ENCODE measurements around the gene GUCY1A2. TPM values are rescaled to one million over a fixed set of nuclear protein-coding genes. Genes with fewer than 3 reads are reported as not detected.

GUCY1A2 gene
- total and polyA plus RNA-seq, 12 donors: 0.68 to 18.5 (median 8.1) TPM

DNA sequence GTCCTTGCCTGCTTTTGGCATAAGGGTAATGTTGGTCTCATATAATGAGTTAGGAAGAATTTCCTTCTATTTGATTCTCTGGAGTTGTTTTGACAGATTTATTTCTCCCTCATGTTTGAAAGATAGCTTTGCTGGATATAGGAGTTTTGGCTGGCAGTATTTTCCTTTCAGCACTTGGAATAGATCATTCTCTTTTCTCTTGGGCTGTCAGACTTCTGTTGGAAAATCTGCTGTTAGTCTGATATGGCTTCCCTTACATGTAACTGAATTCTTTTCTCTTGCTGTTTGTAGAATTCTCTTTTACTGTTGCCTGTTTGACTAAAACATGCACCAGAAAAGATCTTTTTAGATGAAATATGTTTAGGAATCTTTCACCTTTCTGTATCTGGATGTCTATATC, 165.5 kb downstream of the GUCY1A2 start:
- intact Hi-C loops (cut with DNase I): no loop called here
- DNase-seq: no peak
- peaks cover 0 to 23% (median 5%) of the 10 kb centered on the region in 11 donors for H3K9me3 ChIP-seq
- H3K4me1 ChIP-seq: no peaks in the 10 kb centered on the region
- H3K4me3 ChIP-seq: no peak overlapping the region
- no peaks in the 10 kb centered on the region for H3K27me3 ChIP-seq
- no peak for ATAC-seq
- H3K36me3 ChIP-seq: no peaks in the 10 kb centered on the region
- TF ChIP-seq, protein P1, sequence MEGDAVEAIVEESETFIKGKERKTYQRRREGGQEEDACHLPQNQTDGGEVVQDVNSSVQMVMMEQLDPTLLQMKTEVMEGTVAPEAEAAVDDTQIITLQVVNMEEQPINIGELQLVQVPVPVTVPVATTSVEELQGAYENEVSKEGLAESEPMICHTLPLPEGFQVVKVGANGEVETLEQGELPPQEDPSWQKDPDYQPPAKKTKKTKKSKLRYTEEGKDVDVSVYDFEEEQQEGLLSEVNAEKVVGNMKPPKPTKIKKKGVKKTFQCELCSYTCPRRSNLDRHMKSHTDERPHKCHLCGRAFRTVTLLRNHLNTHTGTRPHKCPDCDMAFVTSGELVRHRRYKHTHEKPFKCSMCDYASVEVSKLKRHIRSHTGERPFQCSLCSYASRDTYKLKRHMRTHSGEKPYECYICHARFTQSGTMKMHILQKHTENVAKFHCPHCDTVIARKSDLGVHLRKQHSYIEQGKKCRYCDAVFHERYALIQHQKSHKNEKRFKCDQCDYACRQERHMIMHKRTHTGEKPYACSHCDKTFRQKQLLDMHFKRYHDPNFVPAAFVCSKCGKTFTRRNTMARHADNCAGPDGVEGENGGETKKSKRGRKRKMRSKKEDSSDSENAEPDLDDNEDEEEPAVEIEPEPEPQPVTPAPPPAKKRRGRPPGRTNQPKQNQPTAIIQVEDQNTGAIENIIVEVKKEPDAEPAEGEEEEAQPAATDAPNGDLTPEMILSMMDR (IDR thresholded peaks at IDR 0.05): no peak
- no peak overlapping the region for H3K27ac ChIP-seq

DNA sequence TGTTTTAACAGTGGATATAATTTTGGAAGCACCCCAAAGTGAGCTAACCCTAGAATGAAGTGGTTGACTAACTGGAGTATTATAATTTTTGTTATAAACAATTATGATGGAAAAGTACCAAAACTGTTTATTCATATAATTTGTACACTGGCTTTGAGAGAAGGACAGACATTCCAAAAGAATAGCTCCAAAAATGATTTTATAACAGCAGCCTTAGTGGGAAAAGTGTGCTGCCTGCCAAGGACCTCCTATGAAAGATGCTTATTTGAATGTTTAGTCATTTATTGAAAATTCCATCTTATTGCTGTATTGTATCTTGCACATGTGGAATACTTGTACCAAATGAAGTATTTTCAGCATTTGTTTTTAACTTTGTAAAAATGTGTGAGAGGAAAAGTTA, 169.8 kb downstream of the GUCY1A2 start:
- Histone ChIP-seq H3K27ac (no peak overlapping the region), H3K4me1 (no peaks in the 10 kb centered on the region), H3K9me3 (peaks cover 0 to 25% (median 5%) of the 10 kb centered on the region in 11 donors), H3K27me3 (no peaks in the 10 kb centered on the region), H3K4me3 (no peak overlapping the region), H3K36me3 (no peaks in the 10 kb centered on the region)
- ATAC-seq (no peak), DNase-seq (no peak)
- intact Hi-C loops (cut with DNase I): no loop called here
- TF ChIP-seq, protein P1 (IDR thresholded peaks at IDR 0.05): no peak

DNA sequence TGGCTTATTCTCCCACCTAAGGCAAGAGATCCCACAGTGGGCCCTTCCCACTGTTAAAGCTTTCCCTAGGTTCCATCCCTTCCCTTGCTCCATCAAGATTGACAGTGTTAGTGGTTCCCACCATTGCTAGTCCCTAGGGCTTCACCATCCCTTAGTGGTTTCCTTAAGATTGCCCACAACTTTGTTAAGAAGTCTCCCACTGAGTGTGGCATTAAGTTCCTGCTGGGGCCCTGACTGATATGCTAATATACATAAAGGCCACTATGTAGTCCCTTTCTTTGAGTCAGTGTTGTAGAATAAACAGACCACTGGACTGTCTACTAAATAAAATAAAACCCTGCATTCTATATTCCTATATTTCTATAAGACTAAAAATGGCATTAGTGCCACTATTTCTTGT, 176.1 kb downstream of the GUCY1A2 start:
- intact Hi-C loops (cut with DNase I): no loop called here
- Histone ChIP-seq H3K9me3 (peaks cover 0 to 12% (median 0%) of the 10 kb centered on the region in 11 donors), H3K27ac (no peak overlapping the region), H3K36me3 (no peaks in the 10 kb centered on the region), H3K4me1 (no peaks in the 10 kb centered on the region), H3K4me3 (no peak overlapping the region), H3K27me3 (no peaks in the 10 kb centered on the region)
- no peak for ATAC-seq
- DNase-seq: no peak
- TF ChIP-seq, protein P1 (IDR thresholded peaks at IDR 0.05): no peak

DNA sequence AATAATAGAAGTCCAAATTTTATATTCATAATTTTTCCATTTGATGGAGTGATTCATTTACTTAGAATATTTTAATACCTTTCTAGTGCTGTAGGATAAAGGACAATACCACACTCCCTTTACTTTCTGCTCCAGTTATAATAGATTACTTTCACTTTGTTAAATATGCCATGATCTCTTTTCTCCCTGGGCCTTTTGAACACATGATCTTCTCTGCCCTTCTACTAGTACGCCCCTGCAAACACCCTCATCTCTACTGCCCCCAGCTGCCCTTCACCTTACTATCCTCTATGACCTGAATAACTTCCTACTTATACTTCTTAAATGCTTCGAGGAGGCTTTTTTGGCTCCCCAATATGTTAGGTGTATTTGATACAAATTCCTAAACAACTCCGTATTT, 177.3 kb downstream of the GUCY1A2 start:
- no peaks in the 10 kb centered on the region for H3K4me1 ChIP-seq
- intact Hi-C loops (cut with DNase I): no loop called here
- ATAC-seq (no peak), DNase-seq (no peak)
- no peaks in the 10 kb centered on the region for H3K27me3 ChIP-seq
- TF ChIP-seq, protein P1 (IDR thresholded peaks at IDR 0.05): no peak
- H3K9me3 ChIP-seq: peaks cover 0 to 4% (median 0%) of the 10 kb centered on the region in 11 donors
- 64 to 82% methylated on average over 3 of the region's 3 CpGs for WGBS, 2 donors
- no peak overlapping the region for H3K27ac ChIP-seq
- no peak overlapping the region for H3K4me3 ChIP-seq
- H3K36me3 ChIP-seq: no peaks in the 10 kb centered on the region

DNA sequence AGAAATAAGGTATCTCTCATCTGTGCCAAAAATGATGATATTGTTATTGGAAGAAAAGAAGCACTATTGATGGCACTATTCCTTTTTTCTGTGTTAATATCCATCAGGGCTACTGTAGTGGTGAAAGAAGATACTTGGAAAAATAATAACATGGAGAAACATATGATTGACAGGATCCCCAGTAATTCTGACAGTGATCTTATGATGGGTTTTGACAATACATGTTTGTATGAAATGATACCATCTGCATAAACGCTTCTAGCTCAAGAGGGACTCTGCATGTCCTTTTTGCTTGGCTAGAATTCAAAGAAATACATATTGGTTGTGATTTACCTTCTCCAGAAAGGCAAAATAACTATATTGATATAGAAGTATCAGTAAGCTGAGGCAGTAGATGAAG, 178.1 kb downstream of the GUCY1A2 start:
- DNase-seq (no peak), ATAC-seq (no peak)
- peaks cover 0 to 4% (median 0%) of the 10 kb centered on the region in 11 donors for H3K9me3 ChIP-seq
- intact Hi-C loops (cut with DNase I): no loop called here
- 69 to 76% methylated on average over 1 of the region's 1 CpG for WGBS, 2 donors
- H3K4me3 ChIP-seq: no peak overlapping the region
- H3K4me1 ChIP-seq: no peaks in the 10 kb centered on the region
- H3K27ac ChIP-seq: no peak overlapping the region
- no peaks in the 10 kb centered on the region for H3K36me3 ChIP-seq
- no peaks in the 10 kb centered on the region for H3K27me3 ChIP-seq
- TF ChIP-seq, protein P1 (IDR thresholded peaks at IDR 0.05): no peak
